Panc1 (cell line): ENCODE data around the gene ATOSA. TPM values are rescaled to one million over a fixed set of nuclear protein-coding genes. Genes with fewer than 3 reads are reported as not detected.

Experiments used
- ATAC-seq: fragments of 200-7000 bp; cut with Tn5 transposase; 2 replicates; pipeline ENCODE4 v1.9.1; 2020; ENCODE audit warnings: mild to moderate bottlenecking, moderate library complexity
- BruUV-seq: library from RNA; stranded (reverse); fragments of 400-500 nt; replicated peaks from 2 replicates; lab custom pipeline; 2021; lab: Mats Ljungman, UMichigan
- CTCF ChIA-PET: fragments of 300-600 bp; sonication (Branson Sonifier 250); formaldehyde crosslinking; loops from one replicate; lab custom pipeline; 2022; ENCODE audit warnings: antibody characterized with exemption; lab: Charles Lee
- POLR2A ChIA-PET: fragments of 300-600 bp; sonication (Branson Sonifier 250); formaldehyde crosslinking; loops from one replicate; lab custom pipeline; 2022; ENCODE audit warnings: antibody characterized with exemption; lab: Charles Lee
- DNase-seq: peaks from one replicate; pipeline ENCODE4 v3.0.0-alpha.2; 2010; ENCODE audit warnings: low read depth, low spot score
- H3K27ac ChIP-seq: 2 replicates; pipeline ENCODE4 v1.5.1; 2011; ENCODE audit warnings: mild to moderate bottlenecking, low read length, inconsistent platforms
- H3K27me3 ChIP-seq: fragments of 200-500 bp; sonication (Bioruptor generic); 2 replicates; pipeline ENCODE4 v1.6.0; 2014; ENCODE audit warnings: low read length, inconsistent platforms; ENCODE audit not compliant: control insufficient read depth, insufficient read depth
- H3K36me3 ChIP-seq: fragments of 200-500 bp; sonication (Bioruptor generic); 2 replicates; pipeline ENCODE4 v1.5.1; 2014; ENCODE audit warnings: inconsistent platforms, mild to moderate bottlenecking, low read length, moderate library complexity; ENCODE audit not compliant: control insufficient read depth, insufficient read depth
- H3K4me1 ChIP-seq: 2 replicates; pipeline ENCODE4 v1.5.1; 2011; ENCODE audit warnings: inconsistent platforms, mild to moderate bottlenecking, low read length, moderate library complexity; ENCODE audit not compliant: control insufficient read depth, insufficient read depth
- H3K4me3 ChIP-seq, 2 experiments: 2 replicates each; pipeline ENCODE4 v1.5.1; 2011 to 2012; ENCODE audit warnings: low read depth in 2 of 2, low read length in 2 of 2, mild to moderate bottlenecking in 2 of 2, inconsistent platforms in 1 of 2, moderate library complexity in 1 of 2
- H3K9me3 ChIP-seq: fragments of 200-500 bp; sonication (Bioruptor generic); 2 replicates; pipeline ENCODE4 v1.5.1; 2014; ENCODE audit warnings: low read depth, mild to moderate bottlenecking, inconsistent platforms, low read length, moderate library complexity; ENCODE audit not compliant: control insufficient read depth, insufficient read depth
- CTCF ChIP-seq: fragments of 450-650 bp; IDR thresholded peaks from 2 replicates; pipeline ENCODE4 v1.5.1; 2017; ENCODE audit warnings: mild to moderate bottlenecking
- POLR2AphosphoS5 ChIP-seq: IDR thresholded peaks from 2 replicates; pipeline ENCODE4 v1.6.1; 2012; ENCODE audit warnings: mild to moderate bottlenecking, low read depth, low read length, moderate library complexity
- REST ChIP-seq, 2 experiments: IDR thresholded peaks; 2 replicates each; pipeline ENCODE4 v1.6.1; 2011 to 2012; ENCODE audit warnings: low read depth in 2 of 2, control low read depth in 1 of 2, low read length in 1 of 2, mild to moderate bottlenecking in 1 of 2, moderate library complexity in 1 of 2; ENCODE audit not compliant: insufficient read depth in 1 of 2
- SIN3A ChIP-seq: IDR thresholded peaks from 2 replicates; pipeline ENCODE4 v1.6.1; 2012; ENCODE audit warnings: low read depth, mild to moderate bottlenecking, low read length, moderate library complexity, borderline replicate concordance; ENCODE audit not compliant: insufficient read depth
- TCF7L2 ChIP-seq: IDR thresholded peaks from 2 replicates; pipeline ENCODE4 v1.6.1; 2011; ENCODE audit warnings: mild to moderate bottlenecking, low read depth, low read length, inconsistent platforms
- in situ Hi-C: cut with HindIII; loops from 2 replicates; pipeline ENCODE4 v1.10.0; 2016; ENCODE audit warnings: low sequenced_read_pairs, low pct_unique_long_range_greater_than_20kb
- intact Hi-C: fragments of 100-400 bp; cut with micrococcal nuclease; formaldehyde crosslinking; loops from one replicate; pipeline ENCODE4 v1.10.0; 2022; ENCODE audit not compliant: unreplicated experiment
- total RNA-seq: library from RNA; stranded (reverse); gene quantifications from one replicate; pipeline ENCODE4 v1.2.1, GENCODE V29; 2021; ENCODE audit not compliant: unreplicated experiment

ATOSA gene
- total RNA-seq, 1 experiment from 2014 or later, result 18.5 TPM

DNA sequence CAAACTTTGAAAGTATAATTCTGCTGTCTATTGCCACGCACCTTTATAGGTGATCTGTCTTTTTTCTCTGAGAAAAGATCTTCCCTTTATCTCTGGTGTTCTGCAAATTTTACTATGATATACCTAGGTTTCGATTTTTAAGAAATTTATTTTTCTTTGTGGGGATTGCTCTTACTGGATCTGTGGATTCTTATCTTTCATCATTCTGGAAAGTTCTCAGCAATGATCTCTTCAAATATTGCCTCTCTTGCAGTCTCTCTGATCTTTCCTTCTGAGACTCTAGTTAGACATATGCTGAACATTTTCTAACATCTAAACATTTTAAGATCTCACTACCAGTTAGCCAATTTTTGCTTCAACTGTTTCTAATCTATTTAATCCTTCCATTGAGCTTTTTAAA lies 47.0 kb upstream of the ATOSA start:
- Histone ChIP-seq H3K27me3 (no peaks in the 10 kb centered on the region), H3K4me1 (no peaks in the 10 kb centered on the region), H3K9me3 (no peaks in the 10 kb centered on the region), H3K36me3 (no peaks in the 10 kb centered on the region), H3K27ac (no peak overlapping the region), H3K4me3 (no peak overlapping the region)
- POLR2A ChIA-PET, result no interaction called here
- CTCF ChIA-PET, result no interaction called here
- BruUV-seq, result no TSS peak
- ATAC-seq (no peak), DNase-seq (no peak)
- in situ Hi-C loops, result no loop called here
- intact Hi-C loops, result no loop called here
- TF ChIP-seq TCF7L2, result no peak
- no peak for TF ChIP-seq SIN3A
- TF ChIP-seq REST (IDR thresholded peaks at IDR 0.05; ENCODE audit: insufficient read depth in 1 of 2, low read depth in 2 of 2, low read length in 1 of 2), result no peak
- no peak for TF ChIP-seq CTCF
- no peak for TF ChIP-seq POLR2AphosphoS5

- TF ChIP-seq TCF7L2 (no peak), POLR2AphosphoS5 (no peak), SIN3A (no peak), CTCF (no peak), REST (IDR thresholded peaks at IDR 0.05; ENCODE audit: insufficient read depth in 1 of 2, low read depth in 2 of 2, low read length in 1 of 2) (no peak)
- no peak overlapping the region for H3K4me3 ChIP-seq
- ChIA-PET CTCF (no interaction called here), POLR2A (no interaction called here)
- BruUV-seq, result no TSS peak
- DNase-seq (no peak), ATAC-seq (no peak)
- intact Hi-C loops (no loop called here), in situ Hi-C loops (no loop called here)
- no peak overlapping the region for H3K27ac ChIP-seq
- no peaks in the 10 kb centered on the region for H3K27me3 ChIP-seq
- no peaks in the 10 kb centered on the region for H3K36me3 ChIP-seq
- no peaks in the 10 kb centered on the region for H3K9me3 ChIP-seq
- no peaks in the 10 kb centered on the region for H3K4me1 ChIP-seq
These were observed 39.4 kb upstream of the ATOSA start for GRCh38 chr15:52718551-52718950.
